ENCODE measurements around the gene ZNF683.
"Not testable (repeated sequence)": the region's sequence is repeated elsewhere in the genome, so short reads cannot be mapped to it uniquely, and the experiment has no call there.

The ZNF683 gene

GRCh38 chr1:26337206-26337535 is 35.4 kb downstream of the ZNF683 start:
- DNase-seq (ENCODE audit: low spot score), result no peak

- DNase-seq (ENCODE audit: low spot score), result no peak
Measured at GRCh38 chr1:26336477-26337205, 35.9 kb downstream of the ZNF683 start.

GRCh38 chr1:26335774-26336476 is 36.6 kb downstream of the ZNF683 start:
- no peak for DNase-seq (ENCODE audit: low spot score)

GRCh38 chr1:26333312-26333711 is 39.2 kb downstream of the ZNF683 start:
- DNase-seq (ENCODE audit: low spot score), result not testable (repeated sequence)

GRCh38 chr1:26330276-26330675 is 42.3 kb downstream of the ZNF683 start:
- no peak for DNase-seq (ENCODE audit: low spot score)

GRCh38 chr1:26329380-26329779 is 43.2 kb downstream of the ZNF683 start:
- DNase-seq (ENCODE audit: low spot score), result not testable (repeated sequence)

GRCh38 chr1:26328597-26328996 is 44.0 kb downstream of the ZNF683 start:
- no peak for DNase-seq (ENCODE audit: low spot score)

GRCh38 chr1:26327956-26328362 is 44.6 kb downstream of the ZNF683 start:
- no peak for DNase-seq (ENCODE audit: low spot score)

GRCh38 chr1:26324550-26324949 is 48.0 kb downstream of the ZNF683 start:
- no peak for DNase-seq (ENCODE audit: low spot score)

GRCh38 chr1:26323382-26323781 is 49.2 kb downstream of the ZNF683 start:
- no peak for DNase-seq (ENCODE audit: low spot score)

GRCh38 chr1:26322042-26322331 is 50.6 kb downstream of the ZNF683 start:
- no peak for DNase-seq (ENCODE audit: low spot score)

GRCh38 chr1:26321315-26322041 is 51.1 kb downstream of the ZNF683 start:
- DNase-seq (ENCODE audit: low spot score), result peak; percentile 91

GRCh38 chr1:26320896-26321295 is 51.7 kb downstream of the ZNF683 start:
- no peak for DNase-seq (ENCODE audit: low spot score)

- DNase-seq (ENCODE audit: low spot score), result no peak
Measured at GRCh38 chr1:26318338-26319064, 54.0 kb downstream of the ZNF683 start.

GRCh38 chr1:26317612-26318337 is 54.8 kb downstream of the ZNF683 start, which contains the start of gene CD52:
Gene CD52 (plus strand): TSS chr1:26317958. CDS start chr1:26318018, 60 bp downstream.
- DNase-seq (ENCODE audit: low spot score), result no peak

GRCh38 chr1:26317146-26317545 is 55.4 kb downstream of the ZNF683 start:
- DNase-seq (ENCODE audit: low spot score), result no peak

- no peak for DNase-seq (ENCODE audit: low spot score)
Measured at GRCh38 chr1:26315874-26316850, 56.4 kb downstream of the ZNF683 start.

GRCh38 chr1:26314501-26314900 is 58.0 kb downstream of the ZNF683 start:
- DNase-seq (ENCODE audit: low spot score), result no peak

All from hepatic stellate cell (primary cell).